Body of pancreas (tissue), 4 donors: ENCODE results near the gene IL1B. TPM values are rescaled to one million over a fixed set of nuclear protein-coding genes. Genes with fewer than 3 reads are reported as not detected.
A peak's percentile ranks its signal among the peaks of the same experiment; 100 is the strongest.

Source experiments
- ATAC-seq: fragments of 150-250 bp; one replicate; pipeline ENCODE4 v1.9.1; 2016
- DNase-seq, 4 donors: peaks; one replicate each; pipeline ENCODE4 v3.0.0-alpha.2; 2019
- H3K27ac ChIP-seq, 4 donors: fragments of 200-600 bp; sonication (generic); 1 replicate in 3 of 4; 2 replicates in 1 of 4; pipeline versions ENCODE4 v1.5.1 to v1.6.1; 2016 to 2019; ENCODE audit warnings: mild to moderate bottlenecking in 1 of 4, mixed read lengths in 1 of 4, moderate library complexity in 1 of 4
- H3K27me3 ChIP-seq, 2 donors: fragments of 200-600 bp; sonication (generic); one replicate each; pipeline ENCODE4 v1.6.0; 2016; ENCODE audit warnings: mild to moderate bottlenecking in 1 of 2
- H3K36me3 ChIP-seq, 2 donors: fragments of 200-600 bp; sonication (generic); replicated peaks in 1 of 2; 2 replicates each; pipeline ENCODE4 v1.5.1; 2016; ENCODE audit warnings: low read depth in 2 of 2; ENCODE audit not compliant: insufficient read depth in 1 of 2
- H3K4me1 ChIP-seq: fragments of 200-600 bp; sonication (generic); one replicate; pipeline ENCODE4 v1.6.0; 2016
- H3K4me3 ChIP-seq, 2 donors: fragments of 200-600 bp; sonication (generic); 1 replicate in 1 of 2; 2 replicates in 1 of 2; pipeline ENCODE4 v1.5.1; 2016 to 2019
- H3K9me3 ChIP-seq, 3 donors: fragments of 200-600 bp; sonication (generic); 1 replicate in 2 of 3; 2 replicates in 1 of 3; pipeline ENCODE4 v1.5.1; 2016
- CTCF ChIP-seq, 7 experiments: fragments of 450-650 bp in 4 of 7; fragments of 200-600 bp in 3 of 7; sonication (generic) in 3 of 7; IDR thresholded peaks; one replicate each; pipeline ENCODE4 v1.5.1; 2016 to 2019; ENCODE audit warnings: antibody characterized with exemption in 7 of 7
- POLR2A ChIP-seq, 3 donors: fragments of 450-650 bp; IDR thresholded peaks; one replicate each; pipeline ENCODE4 v1.6.1; 2016; ENCODE audit warnings: antibody characterized with exemption in 3 of 3, mild to moderate bottlenecking in 2 of 3
- WGBS, 2 donors: methylation state at CpG; one replicate each; pipeline ENCODE4 v1.1.5; 2017; 5-methylcytosine and 5-hydroxymethylcytosine counted together
- intact Hi-C: fragments of 100-400 bp; cut with DNase I; formaldehyde crosslinking; loops from one replicate; pipeline ENCODE4 v1.15.1; 2023
- total RNA-seq, 2 donors: library from RNA; depleted of rRNA; stranded (reverse); fragments of >200 nt; gene quantifications; one replicate each; pipeline ENCODE4 v1.1.0, GENCODE V29; 2016

IL1B gene
- total RNA-seq, 2 donors from 2014 or later, result 1.3 to 2.6 TPM

DNA sequence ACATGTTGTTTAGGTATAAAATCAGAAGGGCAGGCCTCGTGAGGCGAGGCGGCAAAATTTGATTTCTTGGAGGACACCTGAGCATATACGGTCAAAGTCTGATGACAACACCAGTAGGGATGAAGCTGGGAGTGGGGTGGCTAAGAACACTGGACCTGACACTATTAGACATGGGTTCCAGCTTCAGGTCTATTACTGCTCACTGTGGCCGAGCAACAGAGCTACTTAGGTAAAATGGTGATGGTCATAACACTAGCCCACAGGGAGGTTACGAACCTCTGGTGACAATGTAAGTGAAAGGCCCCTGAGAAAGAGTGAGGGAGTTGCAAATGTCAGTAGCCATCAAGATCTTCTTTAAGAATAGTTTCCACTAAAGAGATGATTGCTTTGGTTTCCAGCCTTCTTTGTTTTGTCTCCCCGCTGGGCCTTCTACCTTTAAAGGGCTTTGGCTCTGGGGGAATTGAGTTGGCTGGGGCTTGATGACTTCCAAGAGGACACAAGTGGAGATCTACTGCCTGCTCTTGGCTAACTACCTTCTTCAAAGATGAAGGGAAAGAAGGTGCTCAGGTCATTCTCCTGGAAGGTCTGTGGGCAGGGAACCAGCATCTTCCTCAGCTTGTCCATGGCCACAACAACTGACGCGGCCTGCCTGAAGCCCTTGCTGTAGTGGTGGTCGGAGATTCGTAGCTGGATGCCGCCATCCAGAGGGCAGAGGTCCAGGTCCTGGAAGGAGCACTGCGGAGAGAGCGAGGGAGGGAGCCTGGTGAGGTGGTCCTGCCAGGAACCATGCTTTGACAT lies 3.5 kb downstream of the IL1B start:
- ATAC-seq, result no peak
- 91 to 94% methylated on average over 14 of the region's 14 CpGs for WGBS, 2 donors
- TF ChIP-seq POLR2A (IDR thresholded peaks at IDR 0.05), result no peak
- TF ChIP-seq CTCF (IDR thresholded peaks at IDR 0.05), result no peak
- Histone ChIP-seq H3K27me3 (no peaks in the 10 kb centered on the region), H3K4me1 (peaks cover 27% of the 10 kb centered on the region), H3K36me3 (no peaks in the 10 kb centered on the region), H3K4me3 (no peak overlapping the region), H3K27ac (no peak overlapping the region), H3K9me3 (no peaks in the 10 kb centered on the region)
- intact Hi-C loops, result no loop called here
- DNase-seq, result no peak

DNA sequence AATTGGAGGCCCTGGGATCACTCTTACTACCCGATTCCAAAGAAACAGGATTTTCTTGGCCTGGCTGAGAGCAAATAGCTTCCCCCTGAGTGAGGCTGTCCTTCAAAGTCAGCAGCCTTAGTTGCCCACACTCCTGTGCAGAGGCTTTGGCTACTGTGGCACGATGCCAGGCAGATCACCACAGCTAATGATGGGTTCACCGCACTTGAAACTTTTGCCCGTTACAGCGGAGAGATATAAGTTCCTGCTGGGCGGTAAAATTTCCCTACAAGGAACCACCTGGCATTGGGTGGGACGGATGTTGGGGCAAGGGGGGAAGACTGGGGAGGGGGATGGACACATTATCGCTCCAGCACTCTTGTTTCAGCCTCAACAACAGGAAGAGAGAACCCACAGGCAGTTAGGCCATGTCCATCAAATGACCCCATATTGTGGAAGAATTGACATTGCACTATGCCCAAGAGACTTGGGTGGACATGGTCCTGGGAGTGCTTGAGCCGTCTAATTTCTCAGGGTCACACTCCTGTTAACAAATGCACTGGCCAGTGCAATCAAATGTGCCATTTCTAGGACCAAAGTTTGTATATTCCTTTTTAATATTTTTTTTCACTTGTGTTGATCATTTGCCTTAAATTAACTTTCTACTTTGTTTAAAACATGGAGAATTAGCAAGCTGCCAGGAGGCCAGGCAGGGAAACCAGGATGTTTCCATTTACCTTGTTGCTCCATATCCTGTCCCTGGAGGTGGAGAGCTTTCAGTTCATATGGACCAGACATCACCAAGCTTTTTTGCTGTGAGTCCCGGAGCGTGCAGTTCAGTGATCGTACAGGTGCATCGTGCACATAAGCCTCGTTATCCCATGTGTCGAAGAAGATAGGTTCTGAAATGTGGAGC lies 4.4 kb downstream of the IL1B start:
- DNase-seq (no peak), ATAC-seq (no peak)
- H3K36me3 ChIP-seq, result no peaks in the 10 kb centered on the region
- no peak overlapping the region for H3K27ac ChIP-seq
- H3K27me3 ChIP-seq, result no peaks in the 10 kb centered on the region
- TF ChIP-seq POLR2A (IDR thresholded peaks at IDR 0.05) (no peak), CTCF (IDR thresholded peaks at IDR 0.05) (no peak)
- 78 to 91% methylated on average over 15 of the region's 15 CpGs for WGBS, 2 donors
- H3K4me1 ChIP-seq, result peaks cover 27% of the 10 kb centered on the region
- no peaks in the 10 kb centered on the region for H3K9me3 ChIP-seq
- no peak overlapping the region for H3K4me3 ChIP-seq
- intact Hi-C loops, result no loop called here

DNA sequence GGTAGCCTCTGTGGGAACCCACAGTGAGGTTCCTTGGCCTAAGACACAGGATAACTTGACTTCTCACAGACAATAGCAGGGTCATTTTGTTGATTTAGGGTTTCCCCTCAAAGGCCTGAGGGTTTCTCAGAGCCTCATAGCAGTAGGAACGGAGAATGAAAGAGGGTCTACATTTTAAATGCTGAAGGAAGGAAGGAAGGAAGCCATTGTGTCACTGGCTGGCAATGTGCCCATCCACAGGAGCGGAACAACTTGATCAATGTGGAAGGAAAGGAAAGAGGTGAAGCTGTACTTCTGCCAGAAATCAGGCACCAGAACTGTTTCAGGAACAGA lies 5.1 kb downstream of the IL1B start:
- no peak overlapping the region for H3K4me3 ChIP-seq
- ATAC-seq (no peak), DNase-seq (peak in 2 of 4 donors; percentile 23 to 25)
- H3K27me3 ChIP-seq, result no peaks in the 10 kb centered on the region
- no peak overlapping the region for H3K27ac ChIP-seq
- no peaks in the 10 kb centered on the region for H3K9me3 ChIP-seq
- 49 to 57% methylated on average over 2 of the region's 2 CpGs for WGBS, 2 donors
- peaks cover 26% of the 10 kb centered on the region for H3K4me1 ChIP-seq
- H3K36me3 ChIP-seq, result no peaks in the 10 kb centered on the region
- TF ChIP-seq CTCF (IDR thresholded peaks at IDR 0.05) (no peak), POLR2A (IDR thresholded peaks at IDR 0.05) (no peak)
- intact Hi-C loops, result no loop called here

DNA sequence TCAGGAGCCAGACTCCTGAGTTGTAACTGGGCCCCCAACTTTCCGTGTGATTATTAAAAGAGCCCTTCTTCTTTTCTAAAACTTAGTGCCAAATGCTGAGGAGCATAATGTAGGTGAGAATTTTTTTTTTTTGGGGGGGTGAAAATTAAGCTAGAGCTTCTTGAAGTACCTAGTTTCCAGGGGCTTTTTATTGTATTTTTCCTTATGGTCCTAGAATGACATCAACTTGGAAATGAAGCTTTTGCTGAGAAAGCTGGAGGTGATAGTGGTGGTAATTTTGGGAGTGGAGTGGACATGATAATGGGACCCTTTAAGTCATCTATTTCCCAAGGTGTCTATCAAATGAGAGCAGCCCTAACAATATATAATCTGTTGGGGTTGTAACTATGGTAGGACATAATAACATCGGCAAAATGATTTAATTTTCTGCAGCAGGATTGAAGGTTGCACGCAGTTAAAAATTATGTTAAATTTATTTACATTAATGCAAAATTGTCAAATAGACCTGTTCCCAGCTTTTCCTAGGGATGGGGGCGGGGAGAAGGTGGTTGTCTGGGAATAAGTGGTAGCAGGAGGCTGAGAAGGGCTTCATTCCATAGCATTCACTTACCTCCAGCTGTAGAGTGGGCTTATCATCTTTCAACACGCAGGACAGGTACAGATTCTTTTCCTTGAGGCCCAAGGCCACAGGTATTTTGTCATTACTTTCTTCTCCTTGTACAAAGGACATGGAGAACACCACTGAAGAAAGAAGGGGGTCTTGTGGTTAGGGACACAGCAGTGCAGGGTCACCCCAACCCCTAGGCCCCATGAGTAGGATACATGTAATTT lies 5.7 kb downstream of the IL1B start:
- no peak for ATAC-seq
- TF ChIP-seq POLR2A (IDR thresholded peaks at IDR 0.05) (no peak), CTCF (IDR thresholded peaks at IDR 0.05) (no peak)
- no peaks in the 10 kb centered on the region for H3K9me3 ChIP-seq
- DNase-seq, result no peak
- H3K27ac ChIP-seq, result no peak overlapping the region
- H3K4me3 ChIP-seq, result no peak overlapping the region
- WGBS, 2 donors, result 67 to 72% methylated on average over 5 of the region's 5 CpGs
- H3K36me3 ChIP-seq, result no peaks in the 10 kb centered on the region
- no peaks in the 10 kb centered on the region for H3K27me3 ChIP-seq
- H3K4me1 ChIP-seq, result peaks cover 20% of the 10 kb centered on the region
- intact Hi-C loops, result no loop called here
